Fibroblast of villous mesenchyme (primary cell): ENCODE data around the gene MPDU1. TPM values are rescaled to one million over a fixed set of nuclear protein-coding genes. Genes with fewer than 3 reads are reported as not detected.
"Not testable (repeated sequence)": the region's sequence is repeated elsewhere in the genome, so short reads cannot be mapped to it uniquely, and the experiment has no call there.

Experiments used
- DNase-seq: peaks from one replicate; pipeline ENCODE4 v3.0.0-alpha.2; 2010; ENCODE audit warnings: low read depth
- H3K4me3 ChIP-seq: 2 replicates; pipeline ENCODE4 v1.5.1; 2011; ENCODE audit warnings: low read depth, mild to moderate bottlenecking, low read length
- total RNA-seq: library from RNA; depleted of rRNA; stranded (reverse); fragments of >200 nt; gene quantifications from 2 replicates; pipeline ENCODE4 v1.2.3, GENCODE V29; 2012
- TF ChIP-seq, protein P1 (sequence below): IDR thresholded peaks from 2 replicates; pipeline ENCODE4 v1.5.1; 2012; ENCODE audit warnings: low read depth, mild to moderate bottlenecking, low read length; ENCODE audit not compliant: insufficient read depth

The MPDU1 gene
- total RNA-seq, 1 donor = 101 TPM

DNA sequence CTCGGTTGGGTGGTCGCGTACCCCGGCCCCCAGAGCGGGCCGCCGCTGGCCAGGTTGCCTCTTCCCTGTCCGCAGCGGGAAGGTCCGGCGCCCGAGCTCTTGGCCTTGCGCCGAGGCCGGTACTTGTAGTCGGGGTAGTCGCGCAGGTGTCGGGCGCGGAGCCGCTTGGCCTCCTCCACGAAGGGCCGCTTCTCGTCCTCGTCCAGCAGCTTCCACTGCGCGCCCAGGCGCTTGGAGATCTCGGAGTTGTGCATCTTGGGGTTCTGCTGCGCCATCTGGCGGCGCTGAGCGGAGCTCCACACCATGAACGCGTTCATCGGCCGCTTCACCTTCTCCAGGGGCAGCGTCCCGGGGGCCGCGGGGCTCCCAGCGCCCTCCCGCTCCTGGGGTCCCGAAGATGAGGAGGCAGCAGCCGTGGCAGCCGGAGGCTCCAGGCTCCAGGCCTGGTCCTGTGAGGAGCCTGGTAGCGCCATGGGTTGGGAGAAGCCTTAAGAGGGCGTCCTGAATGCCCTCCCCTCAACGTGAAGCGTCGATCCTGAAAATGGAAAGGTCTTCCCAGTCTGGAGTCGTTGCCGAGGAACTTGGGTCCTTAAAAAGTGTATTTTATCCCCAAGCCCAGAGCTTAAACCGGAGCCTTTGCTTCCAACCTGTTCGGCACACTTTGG, 5.7 kb downstream of the MPDU1 start:
- DNase-seq = peak; percentile 83
- H3K4me3 ChIP-seq = peak overlapping the region; percentile 9
- TF ChIP-seq, protein P1, sequence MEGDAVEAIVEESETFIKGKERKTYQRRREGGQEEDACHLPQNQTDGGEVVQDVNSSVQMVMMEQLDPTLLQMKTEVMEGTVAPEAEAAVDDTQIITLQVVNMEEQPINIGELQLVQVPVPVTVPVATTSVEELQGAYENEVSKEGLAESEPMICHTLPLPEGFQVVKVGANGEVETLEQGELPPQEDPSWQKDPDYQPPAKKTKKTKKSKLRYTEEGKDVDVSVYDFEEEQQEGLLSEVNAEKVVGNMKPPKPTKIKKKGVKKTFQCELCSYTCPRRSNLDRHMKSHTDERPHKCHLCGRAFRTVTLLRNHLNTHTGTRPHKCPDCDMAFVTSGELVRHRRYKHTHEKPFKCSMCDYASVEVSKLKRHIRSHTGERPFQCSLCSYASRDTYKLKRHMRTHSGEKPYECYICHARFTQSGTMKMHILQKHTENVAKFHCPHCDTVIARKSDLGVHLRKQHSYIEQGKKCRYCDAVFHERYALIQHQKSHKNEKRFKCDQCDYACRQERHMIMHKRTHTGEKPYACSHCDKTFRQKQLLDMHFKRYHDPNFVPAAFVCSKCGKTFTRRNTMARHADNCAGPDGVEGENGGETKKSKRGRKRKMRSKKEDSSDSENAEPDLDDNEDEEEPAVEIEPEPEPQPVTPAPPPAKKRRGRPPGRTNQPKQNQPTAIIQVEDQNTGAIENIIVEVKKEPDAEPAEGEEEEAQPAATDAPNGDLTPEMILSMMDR = peak; percentile 84

DNA sequence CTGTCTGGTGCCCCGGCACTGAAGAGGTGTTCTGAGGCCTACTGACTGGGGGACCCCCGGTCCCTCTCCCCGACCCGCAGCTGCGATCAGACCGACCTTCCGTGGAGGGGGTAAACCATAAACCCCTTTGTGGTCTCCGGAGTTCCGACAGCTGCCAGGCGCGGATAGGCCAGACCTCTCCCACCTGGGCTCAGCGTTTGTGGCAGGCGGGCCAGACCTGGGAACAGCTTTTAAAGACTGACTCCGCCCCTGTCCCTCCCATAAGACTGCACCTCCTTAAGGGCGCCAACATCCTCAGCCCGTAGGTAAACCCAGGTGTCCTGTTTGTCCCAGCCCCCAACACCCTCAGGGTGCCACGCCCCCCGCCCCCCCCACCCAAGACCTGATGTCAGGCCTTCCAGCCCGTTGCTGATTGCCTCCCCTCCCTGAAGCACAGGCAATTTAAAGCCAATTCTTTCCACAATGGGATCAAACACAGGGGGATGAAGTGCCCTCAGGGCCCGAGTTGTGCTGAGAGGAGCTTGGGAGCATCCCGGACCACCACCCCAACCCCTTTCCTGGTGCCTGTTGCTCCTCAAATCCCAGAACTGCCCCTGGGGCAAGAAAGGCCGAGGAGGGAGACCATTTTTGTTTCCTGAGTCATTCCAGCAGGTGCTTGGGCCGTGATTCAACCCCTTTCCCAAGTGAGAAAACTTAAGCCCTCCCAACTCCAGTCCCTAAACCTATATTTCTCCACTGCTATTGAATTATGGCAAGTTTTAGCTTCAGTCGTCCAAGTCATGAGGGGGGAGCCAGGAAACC, 6.4 kb downstream of the MPDU1 start, which contains the start of gene SOX15:
SOX15 (minus strand) TSS at position 204 of the 801 bp plus-strand sequence. CDS start 418 bp downstream, outside the sequence.
- DNase-seq = no peak
- TF ChIP-seq, protein P1 = no peak
- H3K4me3 ChIP-seq = peak within 1 kb of the TSS; percentile 9

DNA sequence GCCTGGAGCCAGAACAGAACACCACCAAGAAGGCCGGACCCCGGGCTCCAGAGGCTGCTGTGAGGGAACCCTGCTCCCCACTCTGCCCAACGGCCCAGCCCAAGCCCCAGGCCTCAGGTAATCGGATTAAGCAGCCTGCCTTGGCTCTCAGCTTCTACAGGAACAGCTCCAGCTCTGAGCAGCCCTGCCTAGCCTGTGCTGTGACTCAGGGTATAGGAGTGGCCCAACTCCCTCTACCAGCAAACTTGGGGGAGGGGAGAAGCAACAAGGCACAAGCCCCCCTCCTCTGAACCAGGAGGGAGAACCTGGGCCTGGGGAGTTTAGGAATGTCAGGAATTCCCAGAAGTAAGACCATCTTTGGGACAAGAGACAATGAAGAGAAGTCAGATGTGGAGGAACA, 7.1 kb downstream of the MPDU1 start:
- peak; percentile 34 for DNase-seq
- no peak overlapping the region for H3K4me3 ChIP-seq
- TF ChIP-seq, protein P1 = no peak

DNA sequence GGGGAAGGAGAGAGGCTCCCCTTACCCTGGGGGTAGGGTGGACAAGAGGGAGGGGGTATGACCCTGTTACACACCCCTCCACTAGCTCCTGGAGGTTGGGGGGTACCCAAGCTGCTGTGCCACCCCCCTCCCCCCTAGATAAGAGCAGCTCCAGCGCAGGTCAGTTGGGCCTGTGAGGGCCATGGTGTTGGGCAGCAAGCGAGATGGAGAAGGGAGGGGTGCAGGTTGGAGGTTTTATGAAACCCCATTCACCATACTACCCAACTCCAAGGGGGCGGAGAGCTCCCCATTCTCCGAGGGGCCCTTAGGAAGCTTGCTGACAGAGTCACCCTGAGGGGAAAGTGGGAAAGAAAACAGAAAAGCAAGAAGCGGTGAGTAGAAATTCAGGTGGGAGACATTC, 7.9 kb downstream of the MPDU1 start:
- TF ChIP-seq, protein P1 = no peak
- H3K4me3 ChIP-seq = no peak overlapping the region
- no peak for DNase-seq

DNA sequence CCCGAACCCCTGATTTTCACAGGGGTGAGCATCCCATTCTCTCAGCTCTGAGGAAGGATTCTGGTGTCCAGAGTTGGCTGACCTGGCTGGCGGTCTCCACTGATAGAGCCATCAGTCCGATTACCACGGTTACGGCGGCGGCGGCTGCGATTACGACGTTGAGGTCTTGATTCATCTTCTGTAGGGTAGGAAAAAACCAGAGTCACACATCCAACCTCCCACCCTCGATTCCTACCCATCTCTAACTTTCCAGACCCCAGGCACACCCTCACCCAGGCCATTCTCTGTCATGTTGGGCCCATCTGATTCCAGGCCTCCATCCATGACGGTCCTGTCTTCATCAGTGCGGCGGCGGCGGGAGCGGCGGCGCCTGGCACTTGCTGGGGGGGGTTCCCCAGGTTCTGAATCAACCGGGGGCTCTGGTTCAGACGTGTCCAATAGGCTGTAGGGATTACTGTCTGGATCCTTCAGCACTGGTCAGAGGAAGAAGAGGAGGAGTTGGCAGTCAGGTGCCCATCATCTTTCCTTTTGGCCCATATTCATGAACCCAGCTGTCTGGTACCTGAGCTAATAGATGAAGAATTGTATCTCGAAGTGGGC, 8.9 kb downstream of the MPDU1 start:
- TF ChIP-seq, protein P1 = no peak
- no peak overlapping the region for H3K4me3 ChIP-seq
- no peak for DNase-seq

DNA sequence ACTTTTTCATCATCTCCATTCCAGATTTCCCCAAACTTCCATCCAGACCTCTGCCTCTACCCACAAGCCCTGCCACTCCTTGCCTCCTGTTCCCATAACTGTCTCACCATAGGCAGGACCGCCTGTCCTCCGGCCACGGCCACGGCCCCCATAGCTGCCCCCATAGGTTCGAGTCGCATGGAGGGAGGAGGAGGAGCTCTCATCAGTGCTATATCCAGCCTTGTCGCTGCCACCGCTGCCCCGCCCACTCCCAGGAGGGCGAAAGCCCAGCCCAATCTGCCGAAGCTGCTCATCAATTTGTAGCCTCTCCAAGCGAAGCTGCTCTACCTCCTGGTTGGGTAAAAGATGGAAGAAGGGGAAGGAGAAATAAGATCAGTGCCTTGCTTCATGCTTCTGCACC, 9.6 kb downstream of the MPDU1 start:
- DNase-seq = no peak
- H3K4me3 ChIP-seq = no peak overlapping the region
- TF ChIP-seq, protein P1 = no peak

DNA sequence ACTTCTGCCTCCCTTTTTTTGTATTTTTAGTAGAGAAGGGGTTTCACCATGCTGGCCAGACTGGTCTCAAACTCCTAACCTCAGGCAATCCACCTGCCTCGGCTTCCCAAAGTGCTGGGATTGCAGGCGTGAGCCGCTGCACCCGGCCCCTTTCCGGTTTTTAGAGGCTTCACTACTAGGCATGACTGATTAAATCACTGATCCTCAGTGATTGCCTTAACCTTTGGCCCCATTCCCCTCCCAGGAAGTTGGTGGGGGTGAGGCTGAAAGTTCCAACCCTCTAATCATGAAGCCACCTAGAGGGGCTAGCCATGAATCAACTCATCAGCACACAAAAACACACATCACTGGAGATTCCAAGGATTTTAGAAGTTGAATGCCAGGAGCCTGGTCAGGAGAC, 13.9 kb downstream of the MPDU1 start:
- not testable (repeated sequence) for DNase-seq, H3K4me3 ChIP-seq
